HG03039 (cell line): ENCODE results near the gene ELFN2.

ENCODE experiments used
- ATAC-seq: cut with Tn5 transposase; IDR thresholded peaks from one replicate; pipeline ENCODE4 v1.9.1; 2021; ENCODE audit warnings: mild to moderate bottlenecking, moderate library complexity; ENCODE audit not compliant: unreplicated experiment

Gene ELFN2

DNA sequence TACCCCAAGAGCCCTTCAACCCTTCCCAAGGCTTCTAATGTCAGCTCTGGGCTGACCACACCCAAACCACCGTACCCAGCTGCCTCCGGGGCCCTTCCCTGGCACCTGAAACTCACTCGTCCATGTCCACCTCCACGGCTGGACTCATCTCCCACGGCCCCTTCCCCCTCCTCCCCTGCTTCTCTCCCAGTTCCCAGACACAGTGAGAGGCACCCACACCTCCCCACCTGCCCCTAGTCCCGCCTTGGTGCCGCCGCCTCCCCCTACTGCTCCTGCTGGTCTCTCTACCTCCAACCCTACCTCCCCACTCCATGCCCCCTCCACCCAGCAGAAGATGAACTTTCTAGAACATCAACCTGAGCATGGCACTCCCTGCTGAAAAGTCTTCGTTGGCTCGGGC, 39.5 kb downstream of the ELFN2 start:
- no peak for ATAC-seq

DNA sequence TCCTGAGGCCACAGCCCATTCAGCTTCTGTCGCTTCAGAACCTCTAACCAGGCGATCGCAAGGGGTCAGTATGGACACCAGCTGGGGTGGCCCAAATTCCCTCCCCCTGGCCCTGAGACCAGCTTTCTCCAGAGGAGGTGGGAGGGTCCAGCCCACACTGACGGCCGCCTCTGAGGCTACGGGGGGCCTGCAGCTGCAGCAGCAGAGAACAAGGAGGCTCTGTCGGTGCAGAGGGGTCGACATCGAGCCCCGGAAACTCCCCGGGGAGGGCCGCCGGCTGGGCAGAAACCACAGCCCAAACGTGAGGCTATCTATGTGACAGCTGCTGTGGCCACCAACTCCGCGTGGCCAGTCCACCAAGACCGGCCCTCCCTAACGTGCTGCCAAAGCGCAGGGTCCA, 40.8 kb downstream of the ELFN2 start:
- ATAC-seq = no peak

DNA sequence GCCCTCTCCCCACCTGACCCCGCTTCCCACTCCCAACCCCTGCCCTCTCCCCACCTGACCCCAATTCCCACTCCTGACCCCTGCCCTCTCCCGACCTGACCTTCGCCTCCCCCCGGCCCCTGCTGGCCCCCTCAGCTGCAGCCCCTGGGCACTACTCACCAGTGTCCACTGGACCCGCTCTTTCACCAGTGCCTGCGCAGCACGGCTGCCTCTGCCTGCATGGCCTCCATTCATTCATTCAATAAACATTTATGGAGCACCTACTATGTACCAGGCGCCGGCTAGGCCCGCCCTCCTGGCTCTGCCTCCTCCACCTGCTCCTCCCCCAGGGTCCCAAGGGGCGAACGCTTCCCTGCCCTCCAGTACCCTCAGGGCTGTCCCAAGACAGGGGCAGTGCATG, 42.6 kb downstream of the ELFN2 start:
- ATAC-seq = no peak

DNA sequence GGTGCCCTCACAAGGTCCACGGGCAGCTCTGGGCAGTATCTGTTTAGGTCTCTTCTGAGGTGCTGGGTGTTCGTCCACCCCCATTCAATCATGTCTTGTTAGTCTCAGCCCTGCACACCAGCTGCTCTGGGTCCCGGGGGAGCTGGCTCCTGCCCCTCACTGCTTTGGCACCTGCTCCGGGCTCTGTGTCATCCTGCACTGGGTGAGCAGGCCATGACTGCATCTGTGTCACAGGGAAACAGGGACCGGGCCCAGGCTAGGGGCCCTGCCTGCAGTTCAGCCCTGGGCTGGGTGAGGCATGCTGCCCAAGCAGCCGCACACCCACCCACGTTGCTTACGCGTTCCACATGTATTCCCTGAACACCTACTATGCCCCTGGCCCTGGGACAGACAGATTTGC, 43.9 kb downstream of the ELFN2 start:
- no peak for ATAC-seq

DNA sequence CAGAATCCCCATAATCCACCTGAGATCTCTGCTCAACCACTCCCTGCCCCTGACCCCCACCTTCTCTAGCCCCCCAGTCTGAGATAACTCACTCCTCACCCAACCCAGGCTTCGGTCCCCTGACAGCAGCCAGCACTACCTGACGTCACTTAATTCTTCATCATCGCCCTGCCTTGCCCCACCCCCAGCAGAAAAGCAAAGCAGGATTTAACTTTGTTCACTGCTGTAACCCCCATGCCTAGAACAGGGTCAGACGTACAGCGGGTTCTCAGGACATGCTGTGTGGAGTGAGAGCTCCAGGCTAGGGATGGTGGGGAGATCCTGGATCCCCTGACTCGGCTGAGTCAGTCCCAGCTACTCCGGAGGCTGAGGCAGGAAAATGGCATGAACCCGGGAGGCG, 45.8 kb downstream of the ELFN2 start:
- no peak for ATAC-seq

DNA sequence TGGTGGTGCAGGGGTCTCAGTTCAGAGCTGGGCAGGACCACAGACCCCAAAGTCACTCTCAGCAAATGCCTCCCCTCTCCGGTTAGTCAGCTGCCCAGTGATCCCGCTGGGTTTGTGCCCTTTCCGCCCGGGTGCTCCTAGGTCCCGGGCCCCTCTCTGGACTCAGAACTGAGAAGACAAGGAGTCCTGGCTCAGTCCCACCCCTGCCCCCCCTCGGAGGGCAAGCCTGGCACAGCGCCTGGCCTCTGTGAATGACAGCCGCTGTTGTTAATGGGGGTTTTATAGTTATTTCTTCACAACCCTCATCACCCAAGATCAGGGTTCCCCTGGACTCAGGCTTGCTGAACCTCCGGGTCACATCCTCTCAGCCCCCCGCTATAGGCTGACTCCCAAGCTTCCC, 47.6 kb downstream of the ELFN2 start:
- no peak for ATAC-seq

DNA sequence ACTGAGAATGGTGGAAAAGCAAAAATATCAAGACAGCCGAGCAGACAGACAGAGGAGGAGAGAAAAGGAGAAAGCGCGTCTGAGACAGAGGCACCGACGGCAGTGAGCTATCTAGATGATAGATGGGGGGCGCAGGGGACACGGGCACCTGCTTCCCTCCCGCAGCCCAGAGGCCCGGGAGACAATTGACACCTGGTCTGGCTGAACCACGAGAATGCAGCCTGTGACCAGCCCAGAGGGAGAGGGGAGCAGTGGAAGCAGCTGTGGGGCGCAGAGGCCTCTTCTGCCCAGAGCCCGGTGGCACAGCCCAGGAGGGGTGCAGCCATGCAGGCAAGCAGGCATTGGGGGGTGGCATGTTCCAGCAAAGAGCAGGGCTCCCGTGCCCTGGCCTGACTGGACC, 48.2 kb downstream of the ELFN2 start:
- ATAC-seq = no peak

DNA sequence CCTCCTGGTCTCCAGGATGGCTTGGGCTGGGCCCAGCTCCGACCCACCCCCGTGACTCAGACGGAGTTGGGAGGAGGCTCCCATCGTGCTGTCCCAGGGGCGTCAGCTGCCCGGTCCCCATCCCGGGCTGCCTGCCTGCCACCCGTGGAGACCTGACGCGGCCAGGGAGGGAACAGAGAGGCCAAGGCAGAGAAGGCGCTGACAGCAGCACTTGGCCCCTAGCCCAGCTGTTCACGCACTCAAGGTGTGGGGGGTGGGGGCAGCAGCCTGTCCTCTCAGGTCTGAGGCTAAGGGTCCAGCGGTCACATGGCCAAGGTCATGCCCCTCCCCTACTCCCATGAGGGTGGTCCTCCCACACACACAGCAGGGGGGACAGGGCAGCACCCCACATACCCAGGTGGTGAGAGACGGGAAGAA, 48.6 kb downstream of the ELFN2 start:
- no peak for ATAC-seq

DNA sequence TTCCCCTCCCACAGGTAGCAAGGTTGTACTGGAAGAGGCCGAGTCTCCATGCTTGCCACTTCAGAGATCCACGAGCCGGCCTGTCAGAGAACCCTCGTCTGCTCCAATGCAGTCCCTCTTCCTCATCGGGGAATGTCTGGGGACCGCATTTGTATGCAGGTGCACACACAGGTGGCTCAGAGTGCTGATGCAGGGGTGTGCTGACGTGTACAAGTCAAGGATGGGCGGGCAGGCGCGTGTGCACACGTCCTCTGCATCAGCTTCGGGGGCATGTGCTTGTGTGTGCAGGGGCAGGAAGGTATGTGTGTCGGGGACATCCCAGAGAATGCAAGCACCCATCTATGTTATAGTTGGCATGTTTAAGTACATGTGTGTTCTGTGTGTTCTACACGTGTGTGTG, 49.4 kb downstream of the ELFN2 start:
- no peak for ATAC-seq

DNA sequence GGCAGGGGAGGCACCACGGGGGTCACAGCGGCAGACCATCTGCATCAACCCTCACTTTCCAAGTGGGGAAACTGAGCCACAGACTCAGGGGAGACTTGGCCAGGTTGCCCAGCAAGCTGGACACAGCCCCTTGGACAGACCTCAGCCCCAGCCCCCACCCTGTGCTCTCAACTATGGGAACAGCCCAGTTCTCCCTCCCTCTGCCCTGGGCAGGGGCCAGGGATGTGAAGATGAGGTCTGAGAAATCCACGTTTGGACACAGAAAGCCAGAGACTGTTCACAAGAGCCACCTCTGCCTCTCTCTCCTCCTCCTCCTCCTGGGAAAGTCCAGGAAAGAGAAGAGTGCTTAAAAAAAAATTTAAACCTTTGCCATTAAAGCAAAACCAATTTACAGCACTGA, 50.1 kb downstream of the ELFN2 start:
- ATAC-seq = no peak

DNA sequence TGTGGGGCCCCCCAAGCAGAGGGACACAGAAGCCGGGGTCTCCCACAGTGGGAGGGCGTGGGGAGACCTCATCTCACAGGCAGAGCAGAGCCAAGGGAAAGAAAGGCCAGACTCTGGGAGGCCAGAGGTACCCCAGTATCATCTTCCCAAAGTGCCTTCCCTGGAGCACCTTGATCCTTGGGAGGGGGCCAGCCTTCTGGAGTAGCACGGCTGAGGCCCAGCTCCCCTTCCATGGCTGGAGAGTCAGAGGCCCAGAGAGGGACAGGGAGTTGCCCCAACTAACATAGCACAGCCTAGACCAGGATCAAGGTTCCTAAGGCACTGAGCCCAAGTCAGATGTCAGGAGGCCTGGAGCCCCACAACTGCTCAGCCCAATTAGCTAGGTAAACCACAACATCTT, 50.6 kb downstream of the ELFN2 start:
- ATAC-seq = no peak

DNA sequence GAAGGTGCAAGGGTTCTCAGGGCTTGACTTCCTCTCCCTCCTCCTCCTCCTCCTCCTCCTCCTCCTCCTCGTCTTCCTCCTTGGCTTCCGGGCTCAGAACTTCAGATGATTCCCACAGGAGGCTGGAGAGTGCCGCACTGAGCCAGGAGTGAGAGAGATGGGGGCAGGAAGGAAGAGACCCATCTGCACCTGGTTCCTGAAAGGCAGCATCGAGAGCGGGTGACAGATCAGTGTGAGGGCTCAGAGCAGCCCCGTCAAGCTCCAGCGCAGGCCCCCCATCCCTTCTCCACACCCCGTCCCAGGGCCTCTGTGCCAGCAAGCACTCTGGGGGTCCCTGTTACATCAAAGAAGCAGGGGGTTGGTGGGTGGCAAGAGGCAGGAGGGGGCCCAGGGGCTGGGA, 51.5 kb downstream of the ELFN2 start:
- ATAC-seq = no peak

DNA sequence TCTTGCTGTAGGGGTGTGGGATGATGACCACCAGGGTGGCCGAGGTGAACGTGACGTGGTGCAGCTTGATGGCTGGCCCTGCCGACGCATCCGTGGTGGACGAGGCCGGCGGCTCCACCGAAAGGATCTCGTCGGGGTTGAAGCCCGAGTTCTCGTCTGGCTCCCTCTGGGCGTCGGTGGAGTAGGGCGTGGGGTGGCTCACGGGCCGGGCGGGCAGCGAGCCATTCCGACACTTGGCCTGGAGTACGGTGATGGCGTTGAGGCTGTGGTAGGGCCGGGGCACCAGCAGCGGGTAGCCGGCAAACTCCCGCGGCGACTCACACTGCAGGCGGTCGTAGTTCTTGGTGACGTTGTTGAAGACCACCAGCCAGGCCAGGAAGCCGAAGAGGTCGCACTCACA, 52.7 kb downstream of the ELFN2 start:
- no peak for ATAC-seq

DNA sequence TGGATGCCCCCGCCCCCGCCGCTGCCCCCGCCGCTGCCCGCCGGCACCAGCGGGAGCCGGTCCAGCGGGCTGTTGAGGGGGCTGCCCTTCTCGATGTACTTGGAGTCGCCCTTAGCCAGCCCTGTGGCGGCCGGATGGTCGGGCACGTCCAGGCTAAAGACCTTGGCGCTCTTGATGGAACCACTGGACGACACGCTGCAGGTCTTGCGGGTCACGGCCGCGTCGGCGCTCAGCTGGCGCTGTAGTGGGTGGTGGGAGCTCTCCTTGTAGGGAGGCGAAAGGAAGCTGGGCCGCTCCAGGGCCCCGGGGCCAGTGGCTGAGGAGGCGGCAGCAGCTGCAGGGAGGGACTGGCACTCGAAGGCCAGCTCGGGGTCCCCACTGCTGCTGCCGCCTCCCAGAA, 53.8 kb downstream of the ELFN2 start:
- no peak for ATAC-seq

DNA sequence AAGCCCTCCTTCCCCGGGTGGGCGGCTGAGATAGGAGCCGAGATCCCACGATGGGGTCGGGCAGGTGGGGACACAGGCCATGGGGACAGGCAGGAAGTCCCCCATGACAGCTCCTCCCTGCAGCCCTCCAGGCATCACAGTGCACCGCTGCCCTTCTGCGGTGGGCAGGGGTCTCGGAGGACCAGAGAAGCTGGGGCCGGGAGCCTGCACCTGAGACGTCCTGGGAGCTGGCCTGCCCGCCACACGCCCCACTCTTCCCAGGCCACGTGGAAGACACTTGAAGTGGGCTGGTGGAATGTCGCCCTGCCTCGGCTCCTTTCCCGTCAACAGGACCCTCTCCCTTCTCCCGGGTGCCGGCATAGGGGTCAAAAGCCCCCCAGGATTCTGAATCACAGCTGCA, 55.4 kb downstream of the ELFN2 start:
- no peak for ATAC-seq

DNA sequence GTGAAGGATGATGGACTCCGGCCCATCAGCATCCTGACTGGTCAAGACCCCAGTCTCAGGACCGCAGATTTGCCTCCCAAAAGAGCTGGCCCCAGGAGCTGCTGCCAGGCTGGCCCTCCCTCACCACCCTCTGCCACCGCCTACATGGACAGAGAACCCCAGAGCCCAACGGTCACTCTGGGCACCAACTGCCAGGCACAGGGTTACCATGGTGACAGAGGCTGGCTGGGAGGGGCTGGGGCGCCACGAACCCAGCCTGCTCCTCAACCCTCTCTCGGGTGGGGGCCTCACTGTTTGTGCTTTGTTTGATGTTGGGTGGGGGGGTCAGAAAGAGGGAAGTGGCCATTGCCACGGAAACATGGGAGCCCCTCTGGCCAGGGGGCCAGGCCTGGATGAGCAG, 55.8 kb downstream of the ELFN2 start:
- ATAC-seq = no peak

DNA sequence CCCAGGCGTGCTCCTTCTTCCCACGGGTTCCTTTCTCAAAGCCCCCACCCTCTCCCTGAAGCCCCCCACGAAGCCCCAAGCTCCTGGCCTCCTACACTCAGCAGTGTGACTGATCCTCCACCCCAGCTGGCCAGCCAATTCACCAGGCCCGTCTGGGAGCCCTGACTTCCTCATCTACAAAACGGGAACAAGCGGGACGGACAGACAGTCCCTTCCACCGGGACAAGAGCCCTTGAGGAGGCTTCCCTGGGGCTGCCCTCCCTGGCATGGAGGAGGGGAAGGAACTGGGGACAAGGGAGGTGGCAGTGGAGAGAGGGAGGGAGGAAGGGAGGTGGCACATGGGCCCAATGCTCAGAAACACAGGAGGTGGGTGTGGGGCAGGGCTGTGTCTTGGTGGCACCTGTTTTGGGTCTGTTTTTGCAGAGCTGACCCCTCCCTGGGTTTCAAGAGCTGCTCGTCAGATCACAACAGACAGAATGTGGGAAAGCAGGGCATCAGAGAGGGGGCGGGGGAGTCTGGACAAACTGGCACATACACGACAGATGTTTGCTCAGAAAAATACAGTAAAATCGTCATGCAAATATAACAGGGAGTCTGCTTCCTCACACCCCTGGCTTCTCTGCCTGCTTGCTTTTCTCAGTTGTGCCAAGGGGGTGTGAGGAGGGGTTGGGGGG, 56.8 kb downstream of the ELFN2 start:
- no peak for ATAC-seq

DNA sequence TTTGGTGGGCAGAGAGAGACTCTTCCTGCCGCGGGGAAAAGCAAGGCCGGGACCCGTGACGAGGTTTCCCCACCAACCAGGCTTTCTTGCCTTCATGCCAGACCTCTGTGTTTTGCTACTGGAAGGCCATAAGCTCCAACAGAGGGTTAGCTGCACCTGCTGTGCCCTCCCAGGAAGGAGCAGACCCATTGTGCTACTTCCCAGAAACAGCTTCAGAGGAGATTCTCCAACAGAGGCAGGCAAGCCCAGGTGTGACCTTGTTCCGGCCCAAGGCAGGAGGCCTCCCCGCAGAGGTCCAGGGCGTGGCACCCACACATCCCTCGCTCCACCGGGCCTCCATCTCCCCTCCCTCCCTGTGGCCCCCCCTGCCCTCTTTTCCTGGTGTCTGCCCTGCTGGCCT, 57.8 kb downstream of the ELFN2 start:
- ATAC-seq = no peak

DNA sequence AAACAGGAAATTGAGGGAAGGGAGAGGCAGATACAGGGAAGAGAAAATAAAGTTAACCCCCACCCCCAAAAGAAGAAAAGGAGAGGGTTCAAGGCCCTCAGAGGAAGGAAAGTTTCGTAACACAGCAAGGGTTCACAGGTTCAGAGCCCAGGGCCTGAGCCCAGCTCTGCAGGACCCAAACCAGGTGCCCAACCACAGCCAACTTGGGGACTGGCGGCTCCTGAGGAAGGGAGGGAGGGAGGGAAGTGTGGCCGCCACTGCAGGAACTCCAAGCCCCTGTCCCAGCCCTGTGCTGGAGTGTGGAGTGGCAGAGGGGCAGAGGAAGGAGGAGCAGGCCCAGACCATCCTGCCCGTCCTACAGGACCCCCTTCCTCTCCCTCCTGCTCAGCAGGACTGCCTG, 59.2 kb downstream of the ELFN2 start:
- ATAC-seq = no peak

DNA sequence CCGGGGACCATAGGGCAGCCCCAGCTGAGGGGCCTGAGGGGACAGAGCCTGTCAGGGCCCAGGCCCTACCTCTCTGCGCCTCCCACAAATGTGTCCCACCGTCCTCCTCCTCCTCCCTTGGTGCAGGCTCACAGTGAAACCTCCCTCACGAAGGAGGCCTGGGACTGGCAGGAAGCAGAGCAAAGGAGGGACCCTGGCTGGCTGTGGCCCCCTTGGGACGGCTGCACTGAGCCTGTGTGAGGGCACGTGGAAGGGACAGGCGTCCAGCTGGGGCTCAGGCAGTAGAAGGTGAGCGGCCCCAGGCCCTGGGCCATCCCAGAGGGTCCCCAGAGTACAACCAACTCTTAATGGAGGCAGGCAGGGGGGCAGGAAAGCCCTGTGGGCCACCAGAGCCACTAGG, 60.7 kb downstream of the ELFN2 start:
- no peak for ATAC-seq

DNA sequence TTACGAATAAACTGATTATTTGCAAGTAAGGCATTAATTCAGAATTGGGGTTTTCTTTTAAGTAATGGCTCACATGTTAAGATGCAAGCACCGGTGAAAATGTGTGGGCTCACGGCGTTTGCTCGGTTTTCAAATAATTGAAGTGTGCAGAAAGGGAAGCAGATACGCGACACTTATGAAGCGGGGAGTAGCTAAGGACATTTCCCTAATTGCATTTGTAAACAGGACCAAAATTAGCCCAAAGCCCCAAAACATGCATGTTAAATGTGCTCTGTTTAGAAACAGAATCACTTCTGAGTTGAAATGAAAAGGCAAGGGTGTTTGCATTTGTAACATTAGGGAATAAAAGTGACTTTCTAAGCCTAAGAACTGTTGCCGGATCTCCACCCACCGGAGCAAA, 61.3 kb downstream of the ELFN2 start:
- ATAC-seq = no peak

DNA sequence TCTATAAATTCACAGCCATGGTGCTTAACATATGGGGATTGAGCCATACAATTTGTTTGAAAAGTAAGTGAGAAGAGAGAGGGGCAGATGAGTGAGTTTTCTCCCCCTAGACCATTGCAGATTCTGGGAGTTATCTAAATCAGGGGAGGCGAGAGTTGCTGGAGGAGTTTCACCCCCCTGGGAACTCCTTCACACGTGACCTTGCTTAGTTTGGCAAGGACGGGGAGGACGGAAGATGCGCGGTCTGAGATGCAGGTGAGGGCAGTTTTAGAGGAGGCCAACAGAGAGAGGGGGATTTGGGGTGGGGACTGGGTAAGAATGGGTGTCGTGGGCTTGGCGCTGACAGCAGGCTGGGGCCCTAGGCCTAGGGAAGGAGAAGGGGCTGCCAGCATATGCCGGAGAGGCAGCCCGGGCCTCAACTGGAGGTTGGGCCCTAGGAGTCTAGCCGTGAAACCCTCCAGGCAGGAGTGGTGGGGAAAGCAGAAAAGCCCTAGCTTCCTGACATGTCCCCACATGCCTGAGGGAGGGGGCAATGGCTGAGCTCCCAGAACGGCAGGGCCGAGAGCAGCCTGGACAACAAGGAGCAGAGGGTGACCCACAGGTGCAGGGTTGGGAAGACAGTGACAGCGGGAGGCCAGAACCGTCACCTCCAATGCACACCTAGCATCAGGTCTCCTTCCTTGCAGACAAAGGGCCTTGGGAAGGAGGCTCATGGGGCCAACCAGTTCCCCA, 63.9 kb downstream of the ELFN2 start:
- no peak for ATAC-seq

DNA sequence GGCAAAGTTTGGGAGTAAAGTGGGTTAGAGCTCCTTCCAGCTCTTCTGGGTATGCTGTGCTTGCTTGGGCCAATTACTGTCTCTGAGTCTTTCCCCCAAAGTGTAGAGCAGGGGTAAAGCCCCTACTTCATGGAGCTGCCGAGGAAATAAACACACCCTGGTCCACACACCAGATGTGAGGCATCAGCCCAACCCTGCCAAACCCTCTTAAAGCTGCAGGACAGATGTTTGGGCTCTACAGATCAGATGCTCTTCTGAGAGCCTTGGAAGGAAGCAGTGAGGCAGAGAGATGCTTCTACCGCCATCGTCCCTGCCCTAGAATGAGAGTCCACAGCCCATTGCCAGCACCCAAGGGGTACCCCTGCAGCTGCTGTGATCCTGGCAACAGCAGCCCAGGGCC, 64.7 kb downstream of the ELFN2 start:
- ATAC-seq = no peak
